ENCODE data around the gene CCDC177.

CCDC177 gene

GRCh38 chr14:69569859-69570258, 4.8 kb downstream of the CCDC177 start:
- no peak for DNase-seq (ENCODE audit: low read depth in 1 of 2, low spot score in 1 of 2)

GRCh38 chr14:69567563-69567962, 7.1 kb downstream of the CCDC177 start:
- no peak for DNase-seq (ENCODE audit: low read depth in 1 of 2, low spot score in 1 of 2)

GRCh38 chr14:69561893-69562292, 12.8 kb downstream of the CCDC177 start:
- no peak for DNase-seq (ENCODE audit: low read depth in 1 of 2, low spot score in 1 of 2)

DNA sequence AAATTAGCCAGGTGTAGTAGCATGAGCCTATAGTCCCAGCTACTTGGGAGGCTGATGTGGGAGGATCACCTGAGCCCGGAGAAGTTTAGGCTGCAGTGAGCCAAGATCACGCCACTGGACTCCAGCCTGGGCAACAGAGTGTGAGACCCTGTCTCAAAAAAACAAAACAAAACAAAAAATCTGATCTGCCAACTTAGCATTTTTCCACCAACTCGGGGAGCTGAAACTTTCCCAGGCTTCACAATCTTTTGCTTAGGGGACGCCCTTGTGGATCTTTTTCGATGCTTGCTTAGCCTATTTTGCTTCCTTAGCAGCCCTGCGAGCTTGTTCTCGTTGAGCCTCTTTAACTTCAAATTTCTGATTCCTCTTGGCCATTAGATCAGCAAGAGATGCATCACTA, 13.8 kb downstream of the CCDC177 start:
- DNase-seq (ENCODE audit: low read depth in 1 of 2, low spot score in 1 of 2): no peak

DNA sequence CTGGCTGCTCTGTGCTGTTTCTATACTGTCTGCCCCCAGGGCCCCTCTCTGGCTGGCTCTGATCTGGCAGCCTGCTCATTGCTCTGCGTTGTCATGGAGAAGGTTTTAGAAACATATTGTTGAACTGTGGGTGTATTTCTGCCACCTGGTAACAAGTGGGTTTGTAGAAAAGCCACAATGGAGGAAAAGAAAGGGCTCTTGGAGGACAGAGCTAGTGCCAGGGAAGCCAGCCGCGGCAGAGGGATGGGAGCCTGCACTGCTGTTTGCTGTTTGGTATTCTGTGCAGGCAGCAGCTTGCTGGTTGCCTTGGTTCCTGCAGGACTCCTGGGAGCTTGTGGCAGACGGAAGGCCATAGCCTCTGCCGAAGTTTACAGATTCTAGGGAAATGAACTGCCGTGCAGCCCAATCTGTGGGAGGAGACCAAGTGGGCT, 15.1 kb downstream of the CCDC177 start:
- DNase-seq (ENCODE audit: low read depth in 1 of 2, low spot score in 1 of 2): no peak

- DNase-seq (ENCODE audit: low read depth in 1 of 2, low spot score in 1 of 2): no peak
Measured at GRCh38 chr14:69558774-69559173, 15.9 kb downstream of the CCDC177 start.

DNA sequence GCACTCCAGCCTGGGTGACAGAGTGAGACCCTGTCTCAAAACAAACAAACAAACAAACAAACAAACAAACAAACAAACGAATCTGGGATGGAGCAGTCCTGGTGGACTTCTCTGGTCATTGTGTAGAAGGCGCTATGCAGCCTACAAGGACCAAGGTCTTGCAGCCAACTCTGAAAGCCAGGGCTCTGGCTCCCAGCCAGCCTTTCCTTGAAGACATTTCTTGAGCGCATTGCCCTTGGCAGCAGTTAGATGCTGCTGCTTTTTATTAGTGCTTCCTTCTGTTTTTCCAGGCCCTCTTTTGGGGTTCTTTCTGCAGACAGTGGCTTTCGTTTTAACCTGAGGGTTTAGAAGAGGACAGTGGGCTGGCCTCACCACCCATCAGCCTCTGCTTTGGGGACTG, 20.2 kb downstream of the CCDC177 start:
- no peak for DNase-seq (ENCODE audit: low read depth in 1 of 2, low spot score in 1 of 2)

DNA sequence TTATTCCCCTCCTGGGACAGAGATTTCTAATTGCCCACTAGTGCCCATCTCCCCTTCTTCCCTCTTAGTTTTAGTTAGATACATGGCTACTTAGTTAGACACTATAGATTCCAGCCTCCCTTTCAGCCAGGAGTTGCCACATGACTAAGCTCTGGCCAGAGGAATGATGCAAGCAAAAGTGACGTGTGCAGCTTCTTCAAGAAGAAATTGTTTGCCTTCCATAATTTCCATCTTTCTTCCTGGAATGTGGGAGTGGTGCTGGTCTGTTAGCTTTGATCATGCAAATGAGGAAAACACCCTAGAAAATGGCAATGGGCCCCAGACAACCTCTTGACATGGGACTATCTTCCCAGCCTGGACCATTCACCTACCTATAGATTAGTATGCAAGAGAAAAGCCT, 21.4 kb downstream of the CCDC177 start:
- no peak for DNase-seq (ENCODE audit: low read depth in 1 of 2, low spot score in 1 of 2)

- no peak for DNase-seq (ENCODE audit: low read depth in 1 of 2, low spot score in 1 of 2)
Measured at GRCh38 chr14:69551511-69551910, 23.2 kb downstream of the CCDC177 start.

DNA sequence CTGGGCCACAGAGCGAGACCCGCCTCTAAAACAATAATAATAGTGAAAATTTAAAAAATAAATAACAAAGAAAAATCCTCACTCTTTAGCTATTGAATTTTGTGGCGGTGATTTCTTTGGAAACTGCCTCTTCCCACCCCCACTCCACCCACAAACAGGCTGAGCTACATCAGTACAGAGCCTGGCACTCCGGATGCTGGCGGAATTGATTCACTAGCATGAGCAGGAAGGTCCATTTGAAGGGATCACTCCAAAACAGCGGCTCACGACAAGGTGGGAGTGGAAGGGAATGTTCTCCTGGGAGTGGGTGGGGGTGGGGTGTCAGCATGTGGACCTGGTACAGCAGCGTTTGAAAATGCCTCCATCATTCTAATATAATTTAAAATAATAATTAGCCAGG, 26.1 kb downstream of the CCDC177 start:
- DNase-seq (ENCODE audit: low read depth in 1 of 2, low spot score in 1 of 2): no peak

GRCh38 chr14:69547701-69548348, 26.8 kb downstream of the CCDC177 start:
- DNase-seq (ENCODE audit: low read depth in 1 of 2, low spot score in 1 of 2): no peak

DNA sequence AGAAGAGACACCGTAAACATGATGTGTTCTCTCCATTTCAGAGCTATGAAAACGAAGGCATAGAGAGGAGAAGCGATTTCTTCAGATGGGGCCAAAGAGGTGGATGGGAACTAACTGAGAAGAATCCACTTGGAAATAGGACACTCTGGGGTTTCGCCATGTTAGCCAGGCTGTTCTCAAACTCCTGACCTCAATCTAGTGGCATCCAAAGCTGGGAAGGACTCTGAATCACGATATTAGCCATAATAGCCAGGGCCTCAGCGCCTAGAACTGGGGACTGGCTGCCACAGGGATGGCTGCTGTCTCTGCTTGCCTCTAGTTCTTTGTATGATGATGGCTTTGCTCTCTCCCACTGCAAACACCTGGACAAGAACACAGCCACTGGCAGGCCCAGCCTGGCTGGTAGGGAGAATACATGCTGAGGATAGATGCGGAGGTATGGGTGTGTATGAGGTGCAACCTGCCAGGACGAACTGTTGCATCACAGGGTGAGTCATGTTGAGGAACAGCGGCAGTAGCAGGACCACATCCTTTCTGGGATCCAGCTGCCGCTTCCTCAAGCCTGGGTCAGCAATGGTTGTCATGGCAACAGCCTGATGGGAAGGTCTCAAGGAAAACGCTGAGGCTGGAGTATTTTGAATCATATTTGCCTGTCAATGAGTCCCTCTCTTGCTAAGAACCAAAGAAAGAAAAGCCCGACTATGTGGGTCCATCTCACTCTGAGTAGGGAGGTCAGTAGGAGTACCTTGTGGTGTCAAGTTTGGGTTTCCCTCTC, 31.1 kb downstream of the CCDC177 start:
- no peak for DNase-seq (ENCODE audit: low read depth in 1 of 2, low spot score in 1 of 2)

GRCh38 chr14:69542311-69542710, 32.4 kb downstream of the CCDC177 start:
- no peak for DNase-seq (ENCODE audit: low read depth in 1 of 2, low spot score in 1 of 2)

GRCh38 chr14:69540654-69541335, 33.9 kb downstream of the CCDC177 start:
- DNase-seq (ENCODE audit: low read depth in 1 of 2, low spot score in 1 of 2): no peak

GRCh38 chr14:69539631-69540410, 34.9 kb downstream of the CCDC177 start:
- no peak for DNase-seq (ENCODE audit: low read depth in 1 of 2, low spot score in 1 of 2)

GRCh38 chr14:69538766-69539165, 35.9 kb downstream of the CCDC177 start:
- no peak for DNase-seq (ENCODE audit: low read depth in 1 of 2, low spot score in 1 of 2)

DNA sequence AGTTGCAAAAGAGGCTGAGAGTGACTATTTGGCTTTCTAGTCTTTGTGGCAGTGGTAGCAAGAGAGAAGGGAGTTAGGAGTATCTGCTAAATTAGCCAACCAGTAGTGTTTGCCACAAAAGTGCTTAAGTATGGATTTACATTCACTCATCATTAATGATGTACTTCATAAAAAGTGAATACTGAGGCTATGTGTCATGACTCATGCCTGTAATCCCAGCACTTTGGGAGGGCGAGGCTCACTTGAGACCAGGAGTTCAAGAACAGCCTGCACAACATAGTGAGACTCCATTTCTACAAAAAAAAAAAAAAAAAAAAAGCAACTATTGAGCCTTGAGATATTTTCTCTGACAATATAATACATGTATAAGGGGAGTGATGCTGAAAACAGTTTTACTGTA, 36.8 kb downstream of the CCDC177 start:
- DNase-seq (ENCODE audit: low read depth in 1 of 2, low spot score in 1 of 2): no peak

- no peak for DNase-seq (ENCODE audit: low read depth in 1 of 2, low spot score in 1 of 2)
Measured at GRCh38 chr14:69536971-69537370, 37.7 kb downstream of the CCDC177 start.

DNA sequence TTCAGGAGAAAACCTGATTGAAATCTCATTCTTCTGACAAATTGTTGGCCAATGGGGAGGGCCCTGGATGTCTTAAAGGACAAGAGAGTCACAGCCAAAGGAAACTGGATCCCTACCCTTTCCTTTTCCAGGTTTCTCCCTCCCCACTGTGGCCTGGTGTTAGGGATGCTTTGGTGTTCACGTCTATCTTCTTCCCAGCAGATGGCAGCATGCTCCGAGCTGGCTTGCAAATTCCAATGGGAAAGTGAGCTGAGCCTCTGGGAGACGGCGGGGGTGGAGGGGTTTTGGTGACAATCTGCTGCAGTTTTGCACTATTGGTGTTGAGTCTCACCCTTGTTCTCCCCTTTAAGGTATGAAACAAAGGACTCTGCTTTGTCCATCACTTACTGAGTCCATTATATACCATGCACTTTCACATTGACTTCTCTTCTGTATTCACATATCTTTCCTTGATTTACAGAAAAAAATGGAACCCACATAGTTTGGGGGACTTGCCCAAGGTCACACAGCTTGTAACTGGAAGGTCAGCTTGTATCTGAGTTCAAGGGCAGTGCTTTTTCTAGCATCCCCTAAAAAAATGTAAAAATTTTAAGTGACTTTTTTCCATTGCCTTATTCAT, 39.3 kb downstream of the CCDC177 start:
- DNase-seq (ENCODE audit: low read depth in 1 of 2, low spot score in 1 of 2): no peak

- no peak for DNase-seq (ENCODE audit: low read depth in 1 of 2, low spot score in 1 of 2)
Measured at GRCh38 chr14:69532561-69533340, 41.9 kb downstream of the CCDC177 start.

Measured in activated T-helper 1 cell treated with anti-CD3 and anti-CD28 coated beads, Interleukin-2, amount 50 U/mL, for 16 hours (primary cell).